HG03064 (cell line): ENCODE measurements around the gene BRAF.
"Not testable (repeated sequence)": the region's sequence is repeated elsewhere in the genome, so short reads cannot be mapped to it uniquely, and the experiment has no call there.

Source experiments
- ATAC-seq: cut with Tn5 transposase; IDR thresholded peaks from one replicate; pipeline ENCODE4 v1.9.1; 2021; ENCODE audit warnings: low read depth; ENCODE audit not compliant: unreplicated experiment

The BRAF gene

DNA sequence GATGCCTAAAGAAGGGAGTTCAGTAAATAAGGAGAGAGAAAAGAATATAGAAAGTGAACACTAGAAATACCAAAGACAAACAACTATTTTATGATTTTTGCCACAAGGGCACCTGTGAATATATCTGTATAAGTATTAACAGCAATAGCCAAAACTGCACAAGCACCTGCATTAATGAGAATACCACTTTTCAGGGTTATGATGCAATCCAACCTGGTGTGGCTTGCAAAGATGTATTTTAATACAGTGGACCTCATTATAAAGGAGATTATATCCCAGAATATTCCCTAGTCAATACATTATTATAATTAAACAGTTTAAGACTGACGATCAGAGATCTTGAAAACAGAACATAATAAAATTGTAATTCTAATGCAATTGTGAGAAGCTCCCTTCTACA lies 4.0 kb downstream of the BRAF start:
- ATAC-seq = no peak

DNA sequence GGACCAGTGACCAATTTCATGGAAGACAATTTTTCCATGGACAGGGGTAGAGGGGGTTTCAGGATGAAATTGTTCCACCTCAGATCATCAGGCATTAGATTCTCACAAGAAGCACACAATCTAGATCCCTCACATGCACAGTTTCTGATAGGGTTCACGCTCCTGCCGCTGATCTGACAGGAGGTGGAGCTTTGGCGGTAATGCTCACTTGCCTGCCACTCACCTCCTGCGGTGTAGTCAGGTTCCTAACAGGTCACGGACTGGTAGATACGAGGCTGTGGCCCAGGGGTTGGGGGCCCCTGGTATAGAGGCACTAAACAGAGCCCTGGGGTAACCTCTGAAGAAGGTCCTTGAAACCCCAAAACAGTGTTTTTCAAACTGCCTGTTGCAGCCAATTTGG lies 6.5 kb downstream of the BRAF start:
- no peak for ATAC-seq

DNA sequence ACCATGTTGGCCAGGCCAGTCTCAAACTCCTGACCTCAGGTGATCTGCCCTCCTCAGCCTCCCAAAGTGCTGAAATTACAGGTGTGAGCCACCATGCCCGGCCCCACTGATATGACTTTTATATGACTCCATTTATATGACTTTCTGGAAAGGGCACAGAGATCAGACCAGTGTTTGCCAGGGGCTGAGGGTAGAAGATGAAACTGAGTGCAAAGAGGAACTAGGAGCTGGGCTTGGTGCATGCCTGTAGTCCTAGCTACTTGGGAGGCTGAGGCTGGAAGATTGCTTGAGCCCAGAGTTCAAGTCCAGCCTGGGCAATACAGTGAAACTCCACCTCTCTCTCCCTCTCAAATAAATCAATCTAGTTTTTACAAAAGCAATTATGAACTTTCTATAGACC lies 7.5 kb downstream of the BRAF start:
- ATAC-seq = no peak

DNA sequence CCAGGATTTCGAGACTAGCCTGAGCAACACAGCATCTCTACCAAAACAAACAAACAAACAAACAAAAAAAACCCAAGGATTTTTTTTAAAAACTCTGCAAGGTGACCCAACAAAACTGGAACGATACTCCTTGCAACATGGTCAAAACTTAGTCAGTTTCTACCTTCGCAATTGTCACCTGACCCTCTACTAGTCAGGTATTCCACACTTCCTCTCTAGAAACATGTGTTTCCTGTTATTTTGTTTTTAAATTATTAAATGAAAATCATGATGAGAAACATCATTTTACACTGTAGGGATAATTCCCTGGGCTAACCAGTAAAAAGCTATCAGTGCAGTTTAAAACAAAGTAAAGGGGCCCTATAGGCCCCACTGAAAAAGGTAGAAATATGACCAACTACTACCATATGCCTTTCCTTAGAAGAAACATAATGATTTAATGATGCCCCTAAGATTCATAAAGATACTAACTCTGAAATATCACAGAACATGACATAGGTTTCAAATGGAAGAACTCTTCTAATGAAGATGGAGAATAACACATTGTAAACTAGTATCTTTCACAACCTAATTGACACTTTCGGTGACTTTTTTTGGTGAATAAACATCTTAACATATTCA lies 8.7 kb downstream of the BRAF start:
- no peak for ATAC-seq

DNA sequence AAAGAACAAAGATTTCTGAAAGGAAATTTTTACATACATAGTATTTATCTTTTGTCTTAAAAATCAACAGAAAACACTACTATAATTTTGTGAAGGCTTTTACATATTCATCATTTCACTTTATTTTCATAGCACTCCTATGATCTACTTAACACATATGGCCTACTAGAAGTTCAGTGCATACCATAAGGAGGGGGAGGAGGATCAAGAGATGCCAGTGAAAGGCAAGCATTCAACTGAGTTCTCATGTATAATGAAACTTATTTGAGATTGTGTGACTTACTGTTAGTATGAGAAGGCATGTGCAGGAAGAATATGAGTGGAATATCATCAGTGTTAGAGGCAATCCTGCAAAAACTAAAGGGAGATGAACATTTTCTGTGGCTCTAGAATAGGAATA lies 10.6 kb downstream of the BRAF start:
- ATAC-seq = no peak

DNA sequence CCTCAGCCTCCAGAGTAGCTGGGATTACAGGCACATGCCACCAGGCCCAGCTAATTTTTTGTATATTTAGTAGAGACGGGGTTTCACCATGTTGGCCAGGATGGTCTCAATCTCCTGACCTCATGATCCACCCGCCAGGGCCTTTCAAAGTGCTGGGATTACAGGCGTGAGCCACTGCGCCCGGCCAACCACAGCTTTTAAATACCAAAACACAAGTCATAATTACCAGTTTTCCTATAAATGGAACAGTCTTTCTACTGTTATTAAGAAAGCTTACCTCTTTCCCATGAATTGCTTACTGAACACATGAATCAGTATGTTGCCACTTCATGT lies 11.2 kb downstream of the BRAF start:
- ATAC-seq = not testable (repeated sequence)

DNA sequence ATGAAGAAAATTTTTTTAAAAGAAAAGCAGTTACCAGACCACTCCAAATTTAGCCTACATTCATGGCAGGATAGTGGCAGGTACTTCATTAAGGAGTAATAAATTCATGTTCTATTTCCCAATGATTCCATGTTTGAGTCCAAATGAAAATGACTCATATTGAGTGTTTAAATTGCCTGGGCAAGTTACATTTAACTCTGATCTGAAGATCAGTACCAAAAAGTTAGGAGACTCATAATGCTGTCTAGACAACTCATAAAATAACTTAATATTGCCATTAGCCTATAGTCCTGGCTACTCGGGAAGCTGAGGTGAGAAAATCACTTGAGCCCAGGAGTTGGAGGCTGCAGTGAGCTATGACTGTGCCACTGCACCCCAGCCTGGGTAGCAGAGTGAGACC lies 13.0 kb downstream of the BRAF start:
- ATAC-seq = no peak

DNA sequence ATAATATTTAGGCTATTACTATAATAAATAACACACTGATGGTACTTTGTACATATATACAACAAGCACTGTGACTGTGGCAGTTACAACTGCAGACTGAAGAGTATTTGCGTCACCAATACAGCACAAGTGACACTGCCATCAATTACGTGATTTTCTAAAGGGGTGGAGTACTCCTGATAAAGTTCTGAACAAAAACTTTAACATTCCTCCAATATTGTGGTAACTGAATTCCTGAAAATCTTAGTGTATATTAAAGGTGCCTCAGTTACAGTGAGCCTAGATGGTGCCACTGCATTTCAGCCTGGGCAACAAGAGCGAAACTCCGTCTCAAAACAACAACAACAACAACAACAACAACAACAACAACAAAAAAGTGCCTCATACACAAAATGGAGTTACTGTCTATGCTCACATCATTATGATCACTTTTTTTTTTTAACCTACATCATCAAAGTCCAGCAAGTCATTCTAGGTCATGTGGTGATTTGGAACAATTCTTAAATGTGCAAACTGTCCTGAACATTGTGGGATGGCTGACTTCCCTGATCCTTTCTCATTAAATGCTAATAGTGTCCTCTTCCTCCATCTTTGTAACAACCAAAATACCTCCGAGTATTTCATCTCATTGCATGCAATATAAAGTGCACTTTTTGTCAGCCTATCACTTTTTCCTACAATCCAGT lies 15.1 kb downstream of the BRAF start:
- ATAC-seq = no peak

DNA sequence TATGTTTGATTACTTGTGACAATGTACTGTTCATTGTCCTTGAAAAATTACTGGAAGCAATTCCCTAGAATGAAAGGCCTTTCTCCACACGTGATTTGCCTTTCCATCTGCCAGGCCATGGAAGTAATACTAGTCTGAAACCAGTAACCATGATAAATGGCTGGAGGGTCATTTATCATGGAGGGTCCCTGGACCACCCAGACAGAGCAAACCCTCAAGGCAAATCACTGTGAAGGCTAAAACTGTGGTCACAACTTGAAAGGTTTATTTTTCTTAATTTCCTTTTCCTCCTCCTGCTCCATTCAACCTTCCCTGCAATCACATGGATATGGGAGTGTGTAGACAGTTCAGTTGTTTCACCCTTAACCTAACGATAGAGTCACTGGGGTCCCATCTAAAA lies 16.4 kb downstream of the BRAF start:
- ATAC-seq = no peak

DNA sequence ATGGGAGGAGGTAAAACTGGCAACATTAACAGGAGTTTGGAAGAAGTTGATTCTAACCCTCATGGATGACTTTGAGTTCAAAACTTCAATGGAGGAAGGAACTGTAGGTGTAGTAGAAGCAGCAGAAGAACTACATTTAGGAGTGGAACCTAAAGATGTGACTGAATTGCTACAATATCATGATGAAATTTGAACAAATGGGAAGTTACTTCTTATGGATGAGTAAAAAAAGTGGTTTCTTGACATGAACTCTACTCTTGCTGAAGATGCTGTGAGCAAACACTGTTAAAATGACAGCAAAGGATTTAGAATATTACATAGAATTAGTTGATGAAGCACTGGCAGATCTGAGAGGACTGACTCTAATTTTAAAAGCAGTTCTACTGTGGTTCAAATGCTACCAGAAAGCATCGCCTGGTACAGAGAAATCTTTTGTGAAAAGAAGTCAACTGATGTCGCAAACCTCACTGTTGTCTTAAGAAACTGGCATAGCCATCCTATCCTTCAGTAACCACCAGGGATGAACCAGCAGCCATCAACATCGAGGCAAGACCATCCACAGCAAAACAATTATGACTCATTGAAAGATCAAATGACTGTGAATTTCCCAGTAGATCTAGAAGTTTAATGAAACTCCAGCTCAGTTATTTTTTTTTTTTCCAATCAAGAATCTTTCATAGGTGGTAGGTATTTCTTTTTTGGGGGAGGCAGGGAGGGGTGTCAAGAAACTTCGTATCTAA lies 20.8 kb downstream of the BRAF start:
- no peak for ATAC-seq

DNA sequence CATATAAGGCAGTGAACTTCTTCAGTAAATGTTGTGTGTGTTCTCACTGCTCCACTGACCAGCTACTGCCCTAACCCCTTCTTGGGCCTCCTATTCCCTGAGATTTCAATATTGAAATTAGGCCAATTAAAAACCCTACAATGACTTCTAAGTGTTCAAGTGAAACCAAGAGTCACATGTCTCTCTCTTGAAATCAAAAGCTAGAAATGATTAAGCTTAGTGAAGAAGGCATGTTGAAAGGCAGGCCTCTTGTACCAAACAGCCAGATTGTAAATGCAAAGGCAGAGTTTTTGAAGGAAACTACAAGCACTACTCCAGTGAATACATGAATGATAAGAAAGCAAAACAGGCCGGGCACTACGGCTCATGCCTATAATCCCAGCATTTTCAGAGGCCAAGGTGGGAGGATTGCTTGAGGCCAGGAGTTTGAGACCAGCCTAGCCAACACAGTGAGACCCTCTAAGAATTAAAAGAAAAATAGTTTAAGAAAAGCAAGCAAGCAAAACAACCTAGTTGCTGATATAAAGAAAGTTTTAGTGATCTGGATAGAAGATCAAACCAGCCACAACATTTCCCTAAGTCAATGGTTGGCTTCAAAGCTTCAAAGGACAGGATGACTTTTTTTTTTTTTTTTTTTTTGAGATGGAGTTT lies 22.3 kb downstream of the BRAF start:
- ATAC-seq = peak; percentile 72

DNA sequence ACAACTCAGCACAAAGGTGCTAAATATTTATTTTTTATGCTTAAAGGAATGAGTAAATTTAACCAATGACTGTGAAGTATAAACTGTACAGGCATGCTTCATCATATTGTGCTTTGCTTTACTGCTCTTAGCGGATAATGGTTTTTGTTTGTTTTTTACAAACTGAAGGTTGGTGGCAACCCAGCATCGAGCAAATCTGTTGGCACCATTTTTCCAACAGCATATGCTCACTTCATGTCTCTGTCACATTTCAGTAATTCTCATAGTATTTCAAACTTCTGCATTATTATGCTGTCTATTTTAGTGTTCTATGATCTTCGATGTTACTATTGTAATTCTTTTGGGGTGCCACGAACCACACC lies 22.8 kb downstream of the BRAF start:
- ATAC-seq = no peak

DNA sequence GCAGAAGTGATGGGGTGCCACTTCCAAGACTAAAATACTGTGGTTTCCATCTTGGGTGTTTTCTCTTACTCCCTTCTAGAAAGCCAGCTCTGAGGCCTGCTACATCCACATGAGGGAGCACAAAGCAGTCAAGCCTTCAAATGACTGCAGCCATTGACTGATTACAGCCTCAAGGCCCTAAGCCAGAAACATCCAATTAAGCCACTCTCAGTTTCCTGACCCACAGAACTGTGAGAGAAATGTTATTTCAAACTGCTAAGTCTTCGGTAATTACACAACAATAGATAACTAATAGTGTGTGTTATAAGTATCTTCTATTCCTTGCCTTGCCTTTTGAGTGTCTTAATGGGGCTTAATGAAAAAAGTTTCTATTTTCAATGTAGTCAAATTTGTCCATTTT lies 24.8 kb downstream of the BRAF start:
- ATAC-seq = no peak

DNA sequence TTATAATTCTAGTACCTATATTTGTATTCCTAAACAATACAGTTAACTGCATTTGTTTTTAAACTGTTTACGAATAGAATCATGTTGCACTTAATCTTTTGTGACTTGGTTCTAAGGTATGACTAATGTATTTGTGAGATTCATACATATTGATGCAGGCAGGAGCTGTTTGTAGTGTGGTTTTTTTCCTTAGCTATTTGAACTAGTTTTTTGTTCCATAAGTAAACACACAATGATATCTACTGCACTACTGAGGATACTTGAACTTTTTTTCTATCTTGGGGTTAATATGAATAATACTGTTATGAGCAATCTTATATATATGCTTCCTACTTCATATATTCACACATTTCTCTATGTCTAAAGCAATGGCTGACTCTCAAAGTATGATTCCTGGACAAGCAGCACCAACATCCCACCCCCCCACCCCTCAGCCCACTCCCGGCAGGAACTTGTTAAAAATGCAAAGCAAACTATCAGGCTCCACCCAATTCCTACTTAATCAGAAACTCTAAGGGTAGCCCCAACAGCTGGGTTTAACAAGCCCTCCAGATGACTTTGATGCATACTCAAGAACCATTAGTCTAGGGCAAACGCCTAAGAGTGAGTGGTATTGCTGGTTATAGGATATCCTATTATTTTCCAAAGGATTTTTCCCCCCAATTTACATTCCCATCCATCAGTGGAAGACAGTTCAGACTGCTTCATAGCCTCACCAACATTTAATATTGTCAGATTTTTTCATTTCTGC lies 25.8 kb downstream of the BRAF start:
- no peak for ATAC-seq

DNA sequence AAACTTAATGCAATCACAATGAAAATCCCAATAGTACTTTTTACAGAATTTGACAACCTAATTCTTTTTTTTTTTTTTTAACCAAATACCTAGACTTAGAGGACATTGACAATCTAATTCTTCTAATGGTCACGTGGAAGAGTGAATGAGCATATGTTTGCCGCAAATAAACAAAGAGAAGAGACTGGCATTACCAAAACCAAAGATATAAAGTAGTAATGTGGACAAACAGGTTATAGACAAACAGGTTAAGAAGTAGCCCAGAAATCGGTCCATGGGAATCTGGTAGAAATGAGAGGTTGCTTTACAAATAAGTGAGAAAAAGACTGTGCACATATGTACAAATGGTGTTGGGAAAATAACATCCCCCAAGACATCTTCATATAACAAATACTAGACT lies 27.7 kb downstream of the BRAF start:
- ATAC-seq = no peak

DNA sequence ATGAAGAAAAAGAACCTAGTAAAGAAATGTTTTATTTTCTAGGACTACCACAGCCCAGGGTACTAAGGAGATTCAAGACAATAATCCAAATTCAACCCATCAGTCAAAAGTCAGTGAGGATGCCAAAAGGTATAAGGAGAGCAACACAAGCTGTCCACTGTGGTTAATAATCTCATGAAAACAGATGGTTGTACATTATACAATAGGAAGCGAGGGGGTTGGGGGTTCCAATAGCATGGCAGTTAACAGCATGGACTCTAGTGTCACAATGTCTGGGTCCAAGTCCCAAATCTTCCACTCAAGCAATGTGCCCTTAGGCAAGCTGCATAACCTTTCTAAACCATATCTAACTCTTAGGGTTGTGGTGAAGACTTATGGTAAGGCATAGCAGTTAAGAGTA lies 35.1 kb downstream of the BRAF start:
- no peak for ATAC-seq

DNA sequence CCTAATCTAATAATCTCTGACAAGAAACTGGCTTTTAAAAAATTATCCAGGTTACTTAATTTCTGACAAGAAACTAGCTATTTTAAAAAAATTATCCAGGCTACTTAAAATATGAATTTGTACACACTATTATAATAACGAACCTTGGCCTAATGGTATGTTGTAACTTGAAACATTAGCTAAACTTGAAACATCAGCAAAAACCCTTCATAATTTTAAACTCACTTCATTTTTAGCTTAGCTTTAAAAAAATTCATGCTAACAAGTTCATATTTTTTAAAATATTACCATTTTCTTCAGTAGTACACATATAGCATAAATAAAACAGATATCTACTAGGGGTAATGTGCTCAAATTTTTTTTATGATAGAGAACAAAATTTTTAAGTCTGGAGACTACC lies 35.6 kb downstream of the BRAF start:
- ATAC-seq = no peak

DNA sequence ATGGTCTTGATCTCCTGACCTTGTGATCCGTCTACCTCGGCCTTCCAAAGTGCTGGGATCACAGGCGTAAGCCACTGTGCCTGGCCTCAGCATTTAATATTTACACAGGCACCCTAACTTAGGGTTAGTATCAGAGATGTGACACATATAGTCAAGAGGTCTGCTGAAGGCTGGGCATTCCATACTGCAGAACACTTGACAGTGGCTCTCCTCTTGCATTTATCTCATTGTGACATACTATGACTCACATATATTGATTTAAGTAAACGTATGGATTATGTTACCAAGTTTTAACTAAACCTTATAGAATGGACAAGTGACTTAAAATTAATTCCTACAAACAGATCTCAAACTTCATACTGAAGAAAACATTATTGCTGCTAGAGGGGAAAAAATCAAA lies 36.6 kb downstream of the BRAF start:
- ATAC-seq = no peak

DNA sequence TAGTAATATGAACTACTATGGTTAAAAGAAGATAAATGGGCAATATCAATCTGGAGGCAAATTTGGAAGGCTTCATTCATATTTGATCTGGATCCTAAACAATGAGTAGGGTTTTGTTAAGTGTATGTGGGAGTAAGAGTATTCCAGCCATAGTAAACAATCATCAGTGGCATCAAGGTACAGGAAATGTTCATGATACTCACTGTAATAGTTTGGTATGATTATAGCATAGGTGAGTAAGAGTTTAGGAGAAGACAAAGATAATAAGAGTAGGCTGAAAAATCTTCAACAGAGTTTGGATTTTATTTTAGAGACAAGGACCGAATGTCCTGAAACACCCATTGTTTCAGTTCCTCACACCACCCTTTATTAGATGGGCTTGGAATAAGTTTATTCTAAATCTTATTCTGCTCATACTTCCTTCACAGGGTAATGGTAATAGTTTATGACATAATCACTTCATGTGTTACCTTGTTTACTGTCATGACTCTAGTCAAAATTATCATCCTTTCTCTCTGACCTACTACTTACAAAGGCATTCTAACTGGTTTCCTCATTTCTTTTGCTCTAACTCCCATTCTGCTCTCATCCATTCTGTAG lies 38.9 kb downstream of the BRAF start:
- ATAC-seq = no peak

DNA sequence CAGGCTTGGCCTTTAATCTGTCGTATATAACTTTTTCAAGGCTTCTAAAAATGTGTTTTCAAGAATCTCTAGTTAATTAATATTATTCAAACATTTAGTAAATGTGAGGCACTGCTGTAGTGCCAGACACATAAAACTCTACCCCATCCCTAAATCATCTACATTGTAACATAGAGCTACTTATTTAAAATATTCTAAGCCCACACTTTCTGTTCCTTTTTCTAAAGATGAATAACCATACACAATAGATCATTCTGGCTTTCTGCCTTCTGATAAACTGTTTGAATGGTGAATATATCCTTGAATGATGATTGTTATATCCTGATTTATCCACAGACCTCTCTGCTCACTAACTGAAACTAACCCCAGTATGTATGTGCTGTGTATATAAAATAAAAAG lies 41.4 kb downstream of the BRAF start:
- ATAC-seq = no peak

DNA sequence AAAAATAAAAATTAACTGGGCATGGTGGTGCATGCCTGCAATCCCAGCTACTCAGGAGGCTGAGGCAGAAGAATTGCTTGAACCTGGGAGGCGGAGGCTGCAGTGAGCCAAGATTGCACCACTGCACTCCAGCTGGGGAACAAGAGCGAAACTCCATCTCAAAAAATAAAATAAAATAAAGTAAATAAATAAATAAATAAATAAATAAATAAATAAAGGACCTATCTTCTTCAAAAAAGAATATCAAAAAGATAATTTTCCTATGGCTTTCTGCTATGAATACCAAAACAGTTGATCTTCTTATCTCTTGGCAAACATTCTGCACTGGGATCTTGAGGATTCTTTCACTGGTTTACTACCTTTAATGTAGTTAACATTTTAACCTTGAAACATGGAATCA lies 41.9 kb downstream of the BRAF start:
- not testable (repeated sequence) for ATAC-seq
